HEK293 (cell line): ENCODE measurements around the gene TMEM233.

Experiments used
- CTCF ChIA-PET: fragments of 350-600 bp; formaldehyde crosslinking; extraction: SDS; loops from one replicate; lab custom pipeline; 2021; ENCODE audit warnings: antibody characterized with exemption; lab: Yijun Ruan, JAX
- POLR2A ChIA-PET: fragments of 300-600 bp; formaldehyde crosslinking; extraction: SDS; loops from one replicate; lab custom pipeline; 2020; ENCODE audit warnings: antibody characterized with exemption, inconsistent platforms; lab: Yijun Ruan, JAX
- H3K27ac ChIP-seq: fragments of 200-500 bp; sonication (Bioruptor generic); 2 replicates; pipeline ENCODE4 v1.5.1; 2014; ENCODE audit warnings: low read depth, low read length, control low read depth, inconsistent platforms; ENCODE audit errors: extremely low read depth
- H3K36me3 ChIP-seq, 2 experiments: fragments of 200-500 bp in 1 of 2; sonication (Bioruptor generic) in 1 of 2; 1 replicate in 1 of 2; 2 replicates in 1 of 2; pipeline ENCODE4 v1.5.1; 2014 to 2017; ENCODE audit warnings: inconsistent platforms in 2 of 2, low read length in 2 of 2; ENCODE audit not compliant: control insufficient read depth in 2 of 2, insufficient read depth in 1 of 2
- H3K4me1 ChIP-seq: fragments of 200-500 bp; sonication (Bioruptor generic); 2 replicates; pipeline ENCODE4 v1.5.1; 2014; ENCODE audit warnings: mild to moderate bottlenecking, low read length, inconsistent platforms; ENCODE audit not compliant: control insufficient read depth, insufficient read depth
- H3K4me3 ChIP-seq: 2 replicates; pipeline ENCODE4 v1.5.1; 2011; ENCODE audit warnings: low read depth, mild to moderate bottlenecking, control low read depth, low read length, moderate library complexity
- H3K9me3 ChIP-seq: fragments of 200-500 bp; sonication (Bioruptor generic); 2 replicates; pipeline ENCODE4 v1.5.1; 2014; ENCODE audit warnings: low read depth, low read length, inconsistent platforms; ENCODE audit not compliant: control insufficient read depth, insufficient read depth
- GFI1B ChIP-seq: fragments of 450-650 bp; formaldehyde crosslinking; IDR thresholded peaks from 2 replicates; pipeline ENCODE4 v1.5.1; 2016; ENCODE audit warnings: missing biosample characterization, missing genetic modification characterization
- OSR2 ChIP-seq: fragments of 450-650 bp; formaldehyde crosslinking; IDR thresholded peaks from 2 replicates; pipeline ENCODE4 v1.5.1; 2016; ENCODE audit warnings: missing biosample characterization, missing genetic modification characterization
- PRDM1 ChIP-seq: fragments of 450-650 bp; formaldehyde crosslinking; IDR thresholded peaks from 2 replicates; pipeline ENCODE4; 2016; ENCODE audit warnings: missing biosample characterization, missing genetic modification characterization
- ZIC2 ChIP-seq: fragments of 450-650 bp; formaldehyde crosslinking; IDR thresholded peaks from 2 replicates; pipeline ENCODE4 v1.5.1; 2016; ENCODE audit warnings: missing biosample characterization, missing genetic modification characterization
- ZNF184 ChIP-seq: fragments of 450-650 bp; IDR thresholded peaks from 2 replicates; pipeline ENCODE4 v1.5.1; 2018; ENCODE audit warnings: missing biosample characterization, mild to moderate bottlenecking, missing genetic modification characterization
- ZNF335 ChIP-seq: fragments of 450-650 bp; formaldehyde crosslinking; conservative IDR thresholded peaks from 2 replicates; pipeline ENCODE4 v1.5.1; 2016; ENCODE audit warnings: missing biosample characterization, missing genetic modification characterization
- ZNF473 ChIP-seq: fragments of 450-650 bp; formaldehyde crosslinking; IDR thresholded peaks from 2 replicates; pipeline ENCODE4 v1.5.1; 2017; ENCODE audit warnings: missing biosample characterization, missing genetic modification characterization
- ZNF555 ChIP-seq: fragments of 450-650 bp; formaldehyde crosslinking; conservative IDR thresholded peaks from 2 replicates; pipeline ENCODE4 v1.5.1; 2017; ENCODE audit warnings: missing biosample characterization, mild to moderate bottlenecking, missing genetic modification characterization, inconsistent platforms
- ZNF621 ChIP-seq: fragments of 450-650 bp; formaldehyde crosslinking; IDR thresholded peaks from 2 replicates; pipeline ENCODE4 v1.5.1; 2017; ENCODE audit warnings: missing biosample characterization, missing genetic modification characterization
- ZNF626 ChIP-seq: fragments of 450-650 bp; sonication (Bioruptor Pico); formaldehyde crosslinking; IDR thresholded peaks from 2 replicates; pipeline ENCODE4 v1.5.1; 2018; ENCODE audit warnings: missing biosample characterization, missing genetic modification characterization, inconsistent platforms
- ZNF747 ChIP-seq: fragments of 450-650 bp; formaldehyde crosslinking; IDR thresholded peaks from 2 replicates; pipeline ENCODE4 v1.5.1; 2016; ENCODE audit warnings: missing biosample characterization, missing genetic modification characterization
- ZSCAN16 ChIP-seq: fragments of 450-650 bp; formaldehyde crosslinking; IDR thresholded peaks from 2 replicates; pipeline ENCODE4 v1.5.1; 2016; ENCODE audit warnings: missing biosample characterization, missing genetic modification characterization
- TF ChIP-seq, protein P1 (sequence below): fragments of 450-650 bp; formaldehyde crosslinking; IDR thresholded peaks from 2 replicates; pipeline ENCODE4 v1.5.1; 2016; ENCODE audit warnings: missing biosample characterization, missing genetic modification characterization, low read depth
- TF ChIP-seq, protein P2 (sequence below): fragments of 450-650 bp; formaldehyde crosslinking; IDR thresholded peaks from 2 replicates; pipeline ENCODE4; 2016; ENCODE audit warnings: missing biosample characterization, missing genetic modification characterization
- TF ChIP-seq, protein P3 (sequence below): fragments of 450-650 bp; formaldehyde crosslinking; IDR thresholded peaks from 2 replicates; pipeline ENCODE4 v1.5.1; 2016; ENCODE audit warnings: missing biosample characterization, missing genetic modification characterization
- TF ChIP-seq, protein P4 (sequence below): IDR thresholded peaks from 2 replicates; pipeline ENCODE4 v1.6.1; 2011; ENCODE audit warnings: mild to moderate bottlenecking, low read depth, low read length, borderline replicate concordance

The TMEM233 gene

DNA sequence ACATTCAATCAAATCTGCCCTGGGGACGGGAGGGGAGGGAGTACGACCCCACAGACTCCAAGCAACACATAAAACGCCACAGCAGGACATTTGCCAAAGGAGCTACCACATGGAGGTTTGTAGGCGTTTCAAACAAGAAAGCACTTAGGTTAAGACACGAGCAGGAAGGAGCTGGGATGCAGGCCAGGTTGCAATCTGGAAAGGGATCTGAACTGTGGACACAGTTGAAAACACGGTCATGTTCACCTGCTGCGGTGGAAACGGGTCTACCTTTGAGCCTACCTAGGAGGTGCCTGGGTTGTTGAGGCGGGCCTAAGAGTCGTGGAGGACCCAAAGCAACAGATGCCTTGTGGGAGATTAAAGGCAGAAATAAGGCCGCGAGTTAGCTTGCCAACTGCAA is 92.8 kb downstream of the TMEM233 start:
- ChIA-PET POLR2A (no interaction called here), CTCF (interaction anchor here (0.6 to 1.3 kb wide), 3 partner anchors 9 to 441 kb away, joined by 3 read pairs; no protein-coding TSS in a partner anchor)
- TF ChIP-seq, protein P1, sequence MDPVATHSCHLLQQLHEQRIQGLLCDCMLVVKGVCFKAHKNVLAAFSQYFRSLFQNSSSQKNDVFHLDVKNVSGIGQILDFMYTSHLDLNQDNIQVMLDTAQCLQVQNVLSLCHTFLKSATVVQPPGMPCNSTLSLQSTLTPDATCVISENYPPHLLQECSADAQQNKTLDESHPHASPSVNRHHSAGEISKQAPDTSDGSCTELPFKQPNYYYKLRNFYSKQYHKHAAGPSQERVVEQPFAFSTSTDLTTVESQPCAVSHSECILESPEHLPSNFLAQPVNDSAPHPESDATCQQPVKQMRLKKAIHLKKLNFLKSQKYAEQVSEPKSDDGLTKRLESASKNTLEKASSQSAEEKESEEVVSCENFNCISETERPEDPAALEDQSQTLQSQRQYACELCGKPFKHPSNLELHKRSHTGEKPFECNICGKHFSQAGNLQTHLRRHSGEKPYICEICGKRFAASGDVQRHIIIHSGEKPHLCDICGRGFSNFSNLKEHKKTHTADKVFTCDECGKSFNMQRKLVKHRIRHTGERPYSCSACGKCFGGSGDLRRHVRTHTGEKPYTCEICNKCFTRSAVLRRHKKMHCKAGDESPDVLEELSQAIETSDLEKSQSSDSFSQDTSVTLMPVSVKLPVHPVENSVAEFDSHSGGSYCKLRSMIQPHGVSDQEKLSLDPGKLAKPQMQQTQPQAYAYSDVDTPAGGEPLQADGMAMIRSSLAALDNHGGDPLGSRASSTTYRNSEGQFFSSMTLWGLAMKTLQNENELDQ (tag by site-specific recombination), result no peak
- TF ChIP-seq, protein P2, sequence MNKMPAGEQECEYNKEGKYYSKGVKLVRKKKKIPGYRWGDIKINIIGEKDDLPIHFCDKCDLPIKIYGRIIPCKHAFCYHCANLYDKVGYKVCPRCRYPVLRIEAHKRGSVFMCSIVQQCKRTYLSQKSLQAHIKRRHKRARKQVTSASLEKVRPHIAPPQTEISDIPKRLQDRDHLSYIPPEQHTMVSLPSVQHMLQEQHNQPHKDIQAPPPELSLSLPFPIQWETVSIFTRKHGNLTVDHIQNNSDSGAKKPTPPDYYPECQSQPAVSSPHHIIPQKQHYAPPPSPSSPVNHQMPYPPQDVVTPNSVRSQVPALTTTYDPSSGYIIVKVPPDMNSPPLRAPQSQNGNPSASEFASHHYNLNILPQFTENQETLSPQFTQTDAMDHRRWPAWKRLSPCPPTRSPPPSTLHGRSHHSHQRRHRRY (tag by site-specific recombination), result no peak
- no peak for TF ChIP-seq ZNF626 (tag by site-specific recombination)
- TF ChIP-seq ZIC2 (tag by site-specific recombination), result peak; percentile 47
- Histone ChIP-seq H3K4me3 (no peak overlapping the region), H3K27ac (no peak overlapping the region), H3K36me3 (peaks cover 9 to 50% of the 10 kb centered on the region in 2 experiments; a peak in 2 of 3 replicates), H3K4me1 (no peaks in the 10 kb centered on the region), H3K9me3 (no peaks in the 10 kb centered on the region)

DNA sequence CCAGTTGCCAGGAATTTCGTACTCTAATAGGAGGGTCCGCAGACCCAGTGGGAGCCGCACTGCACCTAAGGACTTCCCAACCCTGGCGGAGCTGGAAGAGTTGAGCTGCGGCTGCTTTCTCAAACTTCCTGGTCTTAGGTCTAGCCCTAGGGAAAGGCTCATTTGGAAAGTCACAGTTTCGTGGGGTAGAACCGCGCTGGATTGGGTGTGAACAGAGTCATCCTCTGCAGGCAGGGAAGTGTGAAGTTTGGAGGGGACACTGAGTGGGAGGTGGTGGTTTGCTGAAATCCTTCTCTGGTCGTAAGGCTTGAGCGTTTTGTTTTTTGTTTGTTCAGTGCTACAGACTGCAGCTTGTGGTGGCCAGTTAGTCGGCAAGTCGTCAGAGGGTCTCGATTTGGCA is 93.2 kb downstream of the TMEM233 start:
- Histone ChIP-seq H3K27ac (no peak overlapping the region), H3K4me1 (no peaks in the 10 kb centered on the region), H3K4me3 (no peak overlapping the region)
- CTCF ChIA-PET, result interaction anchor here (1.0 to 1.3 kb wide), 2 partner anchors 8 to 28 kb away, joined by 3 read pairs; no protein-coding TSS in a partner anchor
- TF ChIP-seq ZNF626 (tag by site-specific recombination) (no peak), ZNF621 (tag by site-specific recombination) (no peak), OSR2 (tag by site-specific recombination) (no peak)
- TF ChIP-seq, protein P3, sequence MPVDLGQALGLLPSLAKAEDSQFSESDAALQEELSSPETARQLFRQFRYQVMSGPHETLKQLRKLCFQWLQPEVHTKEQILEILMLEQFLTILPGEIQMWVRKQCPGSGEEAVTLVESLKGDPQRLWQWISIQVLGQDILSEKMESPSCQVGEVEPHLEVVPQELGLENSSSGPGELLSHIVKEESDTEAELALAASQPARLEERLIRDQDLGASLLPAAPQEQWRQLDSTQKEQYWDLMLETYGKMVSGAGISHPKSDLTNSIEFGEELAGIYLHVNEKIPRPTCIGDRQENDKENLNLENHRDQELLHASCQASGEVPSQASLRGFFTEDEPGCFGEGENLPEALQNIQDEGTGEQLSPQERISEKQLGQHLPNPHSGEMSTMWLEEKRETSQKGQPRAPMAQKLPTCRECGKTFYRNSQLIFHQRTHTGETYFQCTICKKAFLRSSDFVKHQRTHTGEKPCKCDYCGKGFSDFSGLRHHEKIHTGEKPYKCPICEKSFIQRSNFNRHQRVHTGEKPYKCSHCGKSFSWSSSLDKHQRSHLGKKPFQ (tag by site-specific recombination), result 0 out of 2 replicates have a peak, but pooled peaks have one; percentile 34
- TF ChIP-seq, protein P4, sequence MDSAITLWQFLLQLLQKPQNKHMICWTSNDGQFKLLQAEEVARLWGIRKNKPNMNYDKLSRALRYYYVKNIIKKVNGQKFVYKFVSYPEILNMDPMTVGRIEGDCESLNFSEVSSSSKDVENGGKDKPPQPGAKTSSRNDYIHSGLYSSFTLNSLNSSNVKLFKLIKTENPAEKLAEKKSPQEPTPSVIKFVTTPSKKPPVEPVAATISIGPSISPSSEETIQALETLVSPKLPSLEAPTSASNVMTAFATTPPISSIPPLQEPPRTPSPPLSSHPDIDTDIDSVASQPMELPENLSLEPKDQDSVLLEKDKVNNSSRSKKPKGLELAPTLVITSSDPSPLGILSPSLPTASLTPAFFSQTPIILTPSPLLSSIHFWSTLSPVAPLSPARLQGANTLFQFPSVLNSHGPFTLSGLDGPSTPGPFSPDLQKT, result no peak
- TF ChIP-seq, all 188 proteins: peak for 1
- peaks cover 9 to 46% of the 10 kb centered on the region in 2 experiments; a peak in 2 of 3 replicates for H3K36me3 ChIP-seq
- H3K9me3 ChIP-seq, result no peaks in the 10 kb centered on the region
- POLR2A ChIA-PET, result no interaction called here

DNA sequence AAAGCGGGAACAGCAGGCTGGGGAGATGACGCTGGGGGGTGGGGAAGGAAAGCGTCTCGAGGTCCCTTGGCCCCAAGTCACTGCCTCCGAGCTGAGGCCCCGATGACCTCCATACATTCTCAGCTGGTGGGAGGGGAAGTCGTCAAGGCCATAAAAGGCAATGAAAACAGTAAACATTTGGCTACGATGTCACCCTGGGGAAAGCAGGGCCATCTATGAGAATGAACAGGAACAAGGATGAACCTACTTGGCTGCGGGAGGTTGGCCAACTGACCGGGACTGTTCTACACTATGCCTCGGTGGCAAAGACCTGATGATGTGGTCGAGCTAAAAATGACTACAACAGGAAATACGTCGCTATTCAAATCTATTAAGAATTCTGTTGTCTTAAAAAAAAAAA is 93.8 kb downstream of the TMEM233 start:
- POLR2A ChIA-PET, result interaction anchor here (0.6 kb wide), 1 partner anchor 10 kb away, joined by 4 read pairs; no protein-coding TSS in a partner anchor
- H3K9me3 ChIP-seq, result no peaks in the 10 kb centered on the region
- H3K4me3 ChIP-seq, result no peak overlapping the region
- no peak overlapping the region for H3K27ac ChIP-seq
- no peak for TF ChIP-seq ZSCAN16 (tag by site-specific recombination)
- no peaks in the 10 kb centered on the region for H3K4me1 ChIP-seq
- CTCF ChIA-PET, result interaction anchor here (0.6 to 1.3 kb wide), 2 partner anchors 29 to 31 kb away, joined by 3 to 5 read pairs; no protein-coding TSS in a partner anchor
- peaks cover 9 to 42% of the 10 kb centered on the region in 2 experiments; a peak in 2 of 3 replicates for H3K36me3 ChIP-seq

DNA sequence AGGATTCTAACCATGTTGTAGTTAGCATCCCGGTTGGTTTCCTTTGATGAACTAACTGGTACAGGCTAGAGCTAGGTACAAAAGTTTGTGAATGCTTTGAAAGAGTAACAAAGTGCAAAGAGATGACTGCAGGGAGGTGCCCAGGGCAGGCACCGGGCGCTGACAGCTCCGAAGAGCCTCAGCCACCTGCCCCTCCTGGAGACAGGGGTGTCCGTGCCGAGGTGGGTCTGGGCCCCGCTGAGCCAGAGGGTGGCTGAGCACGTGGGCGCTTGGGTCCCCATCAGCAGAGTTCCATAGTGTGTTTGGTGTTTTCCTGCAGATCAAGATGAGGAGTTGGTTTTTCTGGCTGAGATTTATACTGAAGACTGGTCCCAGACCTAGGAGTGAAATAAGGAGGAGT is 94.3 kb downstream of the TMEM233 start:
- H3K4me3 ChIP-seq, result no peak overlapping the region
- CTCF ChIA-PET, result interaction anchor here (0.6 to 1.3 kb wide), 2 partner anchors 29 to 31 kb away, joined by 3 to 5 read pairs; no protein-coding TSS in a partner anchor
- TF ChIP-seq ZNF184 (tag by site-specific recombination) (no peak), ZNF335 (tag by site-specific recombination) (no peak), ZNF747 (tag by site-specific recombination) (no peak), ZNF555 (no peak), PRDM1 (tag by site-specific recombination) (no peak), ZNF473 (tag by site-specific recombination) (no peak), GFI1B (tag by site-specific recombination) (no peak)
- TF ChIP-seq, protein P2 (tag by site-specific recombination), result no peak

More for the DNA sequence above, 94.3 kb downstream of the TMEM233 start:
- Histone ChIP-seq H3K36me3 (peaks cover 9 to 42% of the 10 kb centered on the region in 2 experiments; a peak in 2 of 3 replicates), H3K27ac (no peak overlapping the region), H3K4me1 (peaks cover 4% of the 10 kb centered on the region; the same call in 1 of the 2 replicates), H3K9me3 (no peaks in the 10 kb centered on the region)
- POLR2A ChIA-PET, result no interaction called here
